Fibroblast of the aortic adventitia (primary cell): ENCODE data around the gene MAGOHB. TPM values are rescaled to one million over a fixed set of nuclear protein-coding genes. Genes with fewer than 3 reads are reported as not detected.
"Not testable (repeated sequence)": the region's sequence is repeated elsewhere in the genome, so short reads cannot be mapped to it uniquely, and the experiment has no call there.

Experiments
- DNase-seq: peaks from one replicate; pipeline ENCODE4 v3.0.0-alpha.2; 2010; ENCODE audit warnings: low read depth
- H3K4me3 ChIP-seq: 2 replicates; pipeline ENCODE4 v1.5.1; 2011; ENCODE audit warnings: low read depth, mild to moderate bottlenecking, control low read depth, low read length, moderate library complexity
- total RNA-seq: library from RNA; depleted of rRNA; stranded (reverse); fragments of >200 nt; gene quantifications from 2 replicates; pipeline ENCODE4 v1.2.3, GENCODE V29; 2012; ENCODE audit warnings: low replicate concordance
- TF ChIP-seq, protein P1 (sequence below): IDR thresholded peaks from 2 replicates; pipeline ENCODE4 v1.5.1; 2011; ENCODE audit warnings: mild to moderate bottlenecking, low read length, control low read depth, inconsistent platforms; ENCODE audit not compliant: insufficient read depth

The MAGOHB gene
- total RNA-seq, 1 donor = 31.7 TPM

DNA sequence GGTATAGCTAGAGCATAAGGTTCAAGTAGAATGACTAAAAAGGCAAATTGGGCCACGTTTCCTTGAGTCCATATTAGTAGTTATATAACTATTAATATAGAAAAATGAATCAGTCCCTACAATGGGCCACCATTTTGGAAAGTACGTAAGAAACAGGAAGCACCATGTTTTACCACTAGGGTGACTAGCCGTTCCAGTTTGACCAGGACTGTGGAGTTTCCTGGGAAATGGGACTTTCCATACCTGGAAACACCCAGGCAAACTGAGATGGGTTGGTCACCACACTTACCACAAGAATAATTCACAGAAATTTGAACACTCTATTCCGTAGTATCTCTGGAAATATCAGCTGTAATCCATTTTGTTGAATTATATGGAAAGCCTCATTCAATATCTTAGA is 2.1 kb upstream of the MAGOHB start:
- DNase-seq = no peak
- TF ChIP-seq, protein P1, sequence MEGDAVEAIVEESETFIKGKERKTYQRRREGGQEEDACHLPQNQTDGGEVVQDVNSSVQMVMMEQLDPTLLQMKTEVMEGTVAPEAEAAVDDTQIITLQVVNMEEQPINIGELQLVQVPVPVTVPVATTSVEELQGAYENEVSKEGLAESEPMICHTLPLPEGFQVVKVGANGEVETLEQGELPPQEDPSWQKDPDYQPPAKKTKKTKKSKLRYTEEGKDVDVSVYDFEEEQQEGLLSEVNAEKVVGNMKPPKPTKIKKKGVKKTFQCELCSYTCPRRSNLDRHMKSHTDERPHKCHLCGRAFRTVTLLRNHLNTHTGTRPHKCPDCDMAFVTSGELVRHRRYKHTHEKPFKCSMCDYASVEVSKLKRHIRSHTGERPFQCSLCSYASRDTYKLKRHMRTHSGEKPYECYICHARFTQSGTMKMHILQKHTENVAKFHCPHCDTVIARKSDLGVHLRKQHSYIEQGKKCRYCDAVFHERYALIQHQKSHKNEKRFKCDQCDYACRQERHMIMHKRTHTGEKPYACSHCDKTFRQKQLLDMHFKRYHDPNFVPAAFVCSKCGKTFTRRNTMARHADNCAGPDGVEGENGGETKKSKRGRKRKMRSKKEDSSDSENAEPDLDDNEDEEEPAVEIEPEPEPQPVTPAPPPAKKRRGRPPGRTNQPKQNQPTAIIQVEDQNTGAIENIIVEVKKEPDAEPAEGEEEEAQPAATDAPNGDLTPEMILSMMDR = no peak
- H3K4me3 ChIP-seq = no peak overlapping the region

DNA sequence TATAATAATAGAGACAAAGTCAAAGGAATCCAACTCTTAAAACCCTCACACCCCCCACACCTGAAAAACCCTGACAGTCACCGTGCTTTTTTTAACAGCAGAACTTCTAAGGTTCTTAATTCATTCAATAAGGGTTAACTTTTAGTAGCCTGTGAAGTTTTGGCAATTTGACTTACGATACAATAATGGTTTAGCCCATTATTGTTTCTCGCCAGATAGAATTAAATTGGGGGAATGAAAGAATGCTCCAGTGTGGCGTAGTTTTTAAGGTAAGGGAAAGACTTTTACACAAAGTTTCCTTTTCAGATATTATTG is 604 bp upstream of the MAGOHB start:
- peak overlapping the region; percentile 96 for H3K4me3 ChIP-seq
- DNase-seq = no peak
- TF ChIP-seq, protein P1 = no peak

DNA sequence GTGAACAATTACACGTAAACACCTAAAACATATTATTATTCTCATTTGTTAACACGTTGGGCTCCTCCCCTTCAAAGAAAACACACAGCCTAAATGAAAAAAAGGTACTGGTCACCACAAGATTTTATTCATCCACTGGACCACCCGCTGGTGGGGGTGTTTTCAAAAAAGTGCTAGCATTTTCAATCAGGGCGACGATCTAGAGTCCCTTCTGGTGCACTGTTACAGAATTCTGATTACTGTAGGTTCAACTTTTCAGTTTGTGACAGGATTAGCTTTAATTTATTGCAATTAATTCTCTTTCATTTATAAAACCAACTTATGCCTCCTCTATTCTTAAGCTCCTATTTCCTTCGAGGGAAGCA is 443 bp downstream of the MAGOHB start:
- no peak for DNase-seq
- TF ChIP-seq, protein P1 = no peak
- H3K4me3 ChIP-seq = peak overlapping the region; percentile 96

DNA sequence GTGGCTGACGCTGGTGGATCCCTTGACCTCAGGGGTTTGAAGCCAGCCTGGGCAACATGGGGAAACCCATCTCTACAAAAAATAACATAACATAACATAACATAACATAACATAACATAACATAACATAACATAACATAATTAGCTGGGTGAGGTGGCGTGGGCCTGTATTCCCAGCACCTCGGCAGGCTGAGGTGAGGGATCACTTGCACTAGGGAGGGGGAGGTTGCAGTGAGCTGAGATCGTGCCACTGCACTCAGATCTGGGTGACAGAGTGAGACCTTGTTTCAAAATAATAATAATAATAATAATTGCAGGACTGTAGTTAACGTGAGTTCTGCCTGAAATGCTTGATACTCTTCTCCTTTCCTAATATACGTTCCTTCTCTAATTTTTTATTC is 1.3 kb downstream of the MAGOHB start:
- DNase-seq = no peak
- TF ChIP-seq, protein P1 = no peak

DNA sequence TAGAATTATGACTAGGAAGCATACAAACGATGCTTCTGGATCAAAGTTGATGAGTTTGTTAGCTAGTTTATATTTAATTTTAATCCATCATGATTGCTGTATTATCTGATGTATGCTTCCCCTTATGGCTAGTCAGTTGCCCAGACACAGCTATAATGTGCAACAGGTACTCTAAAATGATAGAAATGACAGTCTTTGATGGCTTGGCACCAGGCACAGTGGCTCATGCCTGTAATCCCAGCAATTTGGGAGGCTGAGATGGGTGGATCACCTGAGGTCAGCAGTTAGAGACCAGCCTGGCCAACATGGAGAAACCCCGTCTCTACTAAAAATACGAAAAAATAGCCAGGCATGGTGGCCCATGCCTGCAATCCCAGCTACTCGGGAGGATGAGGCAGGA is 2.2 kb downstream of the MAGOHB start:
- not testable (repeated sequence) for H3K4me3 ChIP-seq, DNase-seq

More for the DNA sequence above, 1.3 kb downstream of the MAGOHB start:
- peak overlapping the region; percentile 96 for H3K4me3 ChIP-seq

DNA sequence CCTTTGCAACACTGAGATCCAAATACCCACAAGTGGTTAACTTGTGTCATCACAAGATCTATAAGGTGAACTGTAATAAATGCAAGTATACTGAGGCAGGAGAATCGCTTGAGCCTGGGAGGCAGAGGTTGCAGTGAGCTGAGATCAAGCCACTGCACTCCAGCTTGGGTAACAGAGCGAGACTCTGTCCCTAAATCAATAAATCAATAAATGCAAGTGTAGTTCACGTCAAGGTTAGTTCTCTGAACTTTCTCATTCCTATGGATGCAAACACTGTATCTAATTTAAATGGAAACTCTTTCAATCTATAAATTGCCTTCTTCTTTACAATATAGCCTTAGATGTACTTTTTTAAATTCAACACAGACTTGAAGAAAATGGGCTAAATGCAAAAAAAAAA is 3.2 kb downstream of the MAGOHB start:
- TF ChIP-seq, protein P1 = no peak
- DNase-seq = no peak
- H3K4me3 ChIP-seq = no peak overlapping the region

DNA sequence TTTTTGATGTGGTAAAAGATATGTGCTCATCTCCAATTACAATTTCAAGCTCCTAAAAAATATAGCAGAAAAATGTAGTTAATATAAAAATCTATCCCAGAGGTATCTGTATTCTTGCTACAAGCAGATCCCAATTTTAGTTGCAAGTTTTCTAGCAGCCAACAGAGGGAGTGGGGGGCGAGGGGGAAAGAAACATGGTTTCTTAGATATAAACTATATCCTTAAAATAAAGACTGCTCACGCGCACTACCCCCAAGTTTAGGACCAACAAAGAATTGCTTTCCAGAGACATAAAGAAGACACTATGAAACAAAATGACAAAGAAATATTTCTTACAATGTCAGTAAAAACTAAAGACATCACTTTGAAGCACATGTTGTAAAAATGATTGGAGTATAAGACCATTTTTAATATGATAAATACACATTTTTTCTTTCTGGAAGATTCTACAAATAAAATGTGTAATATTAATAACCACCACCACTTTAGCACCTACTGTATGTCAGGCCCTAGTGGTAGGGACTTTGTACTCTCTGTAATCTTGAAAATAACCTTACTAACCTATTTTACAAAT is 5.4 kb downstream of the MAGOHB start:
- TF ChIP-seq, protein P1 = peak; percentile 14
- H3K4me3 ChIP-seq = no peak overlapping the region
- no peak for DNase-seq
